Measurements from ENCODE around the gene OTOP1. TPM values are rescaled to one million over a fixed set of nuclear protein-coding genes. Genes with fewer than 3 reads are reported as not detected.

The OTOP1 gene
- total and polyA plus RNA-seq, 2 experiments from 2014 or later, result not detected

DNA sequence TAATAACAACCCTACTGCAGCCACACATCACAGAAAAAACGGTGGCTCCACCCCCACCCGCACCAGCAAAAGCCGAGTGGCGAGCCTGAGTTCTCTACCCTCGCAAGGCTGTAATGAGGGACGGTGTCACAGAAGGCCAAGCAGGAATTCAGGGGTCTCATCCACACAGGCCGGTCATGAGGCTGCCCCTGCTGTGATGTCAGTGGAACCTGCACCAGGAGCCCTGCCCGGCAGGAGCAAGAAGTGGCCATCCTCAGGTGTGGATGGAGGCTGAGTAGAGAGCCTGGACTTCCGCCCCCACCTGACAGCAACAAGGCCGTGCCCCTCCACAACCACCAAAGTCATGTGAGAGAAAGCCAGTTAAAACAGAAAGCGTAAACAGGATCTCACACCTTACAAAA lies 42.6 kb upstream of the OTOP1 start:
- TF ChIP-seq CREB1 (CRISPR knock-in tag; IDR thresholded peaks at IDR 0.05; ENCODE audit: low read depth), result no peak
- TF ChIP-seq, protein P1, sequence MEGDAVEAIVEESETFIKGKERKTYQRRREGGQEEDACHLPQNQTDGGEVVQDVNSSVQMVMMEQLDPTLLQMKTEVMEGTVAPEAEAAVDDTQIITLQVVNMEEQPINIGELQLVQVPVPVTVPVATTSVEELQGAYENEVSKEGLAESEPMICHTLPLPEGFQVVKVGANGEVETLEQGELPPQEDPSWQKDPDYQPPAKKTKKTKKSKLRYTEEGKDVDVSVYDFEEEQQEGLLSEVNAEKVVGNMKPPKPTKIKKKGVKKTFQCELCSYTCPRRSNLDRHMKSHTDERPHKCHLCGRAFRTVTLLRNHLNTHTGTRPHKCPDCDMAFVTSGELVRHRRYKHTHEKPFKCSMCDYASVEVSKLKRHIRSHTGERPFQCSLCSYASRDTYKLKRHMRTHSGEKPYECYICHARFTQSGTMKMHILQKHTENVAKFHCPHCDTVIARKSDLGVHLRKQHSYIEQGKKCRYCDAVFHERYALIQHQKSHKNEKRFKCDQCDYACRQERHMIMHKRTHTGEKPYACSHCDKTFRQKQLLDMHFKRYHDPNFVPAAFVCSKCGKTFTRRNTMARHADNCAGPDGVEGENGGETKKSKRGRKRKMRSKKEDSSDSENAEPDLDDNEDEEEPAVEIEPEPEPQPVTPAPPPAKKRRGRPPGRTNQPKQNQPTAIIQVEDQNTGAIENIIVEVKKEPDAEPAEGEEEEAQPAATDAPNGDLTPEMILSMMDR (conservative IDR thresholded peaks at IDR 0.05; ENCODE audit: low read depth in 2 of 2), result no peak
- TF ChIP-seq POLR2AphosphoS5 (IDR thresholded peaks at IDR 0.05; ENCODE audit: low read depth), result no peak
- no peak for TF ChIP-seq NANOG (IDR thresholded peaks at IDR 0.05; ENCODE audit: borderline replicate concordance)
- no peak overlapping the region for H3K27ac ChIP-seq (ENCODE audit: low read depth)
- H3K4me3 ChIP-seq, result no peak overlapping the region
- H3K36me3 ChIP-seq (ENCODE audit: insufficient read depth), result peaks cover 46% of the 10 kb centered on the region
- H3K79me2 ChIP-seq (replicated peaks; ENCODE audit: insufficient read depth), result 0 out of 2 replicates have a peak, but pooled peaks cover 3% of the 10 kb centered on the region
- Mint-ChIP-seq H3K4me1 (no peaks in the 10 kb centered on the region), H3K36me3 (ENCODE audit: low read depth) (peaks cover 65% of the 10 kb centered on the region), H3K27ac (no peak overlapping the region), H3K4me3 (no peak overlapping the region), H3K9me3 (no peaks in the 10 kb centered on the region), H3K27me3 (ENCODE audit: insufficient read depth, low read depth, poor library complexity) (no peaks in the 10 kb centered on the region)
- H3F3A ChIP-seq (replicated peaks; ENCODE audit: low read depth), result no peaks in the 10 kb centered on the region
- no peaks in the 10 kb centered on the region for H3K27me3 ChIP-seq (ENCODE audit: insufficient read depth)
- H3K9me2 ChIP-seq (ENCODE audit: insufficient read depth), result no peaks in the 10 kb centered on the region; the same call in 1 of the 2 replicates
- ATAC-seq, result no peak
- no peaks in the 10 kb centered on the region for H3K4me1 ChIP-seq (ENCODE audit: insufficient read depth)
- no peak overlapping the region for H3K4me2 ChIP-seq
- no peak overlapping the region for H2AFZ ChIP-seq
- DNase-seq (ENCODE audit: low spot score), result no peak
- peaks cover 9% of the 10 kb centered on the region; the same call in 1 of the 2 replicates for H4K20me1 ChIP-seq (replicated peaks; ENCODE audit: insufficient read depth)

DNA sequence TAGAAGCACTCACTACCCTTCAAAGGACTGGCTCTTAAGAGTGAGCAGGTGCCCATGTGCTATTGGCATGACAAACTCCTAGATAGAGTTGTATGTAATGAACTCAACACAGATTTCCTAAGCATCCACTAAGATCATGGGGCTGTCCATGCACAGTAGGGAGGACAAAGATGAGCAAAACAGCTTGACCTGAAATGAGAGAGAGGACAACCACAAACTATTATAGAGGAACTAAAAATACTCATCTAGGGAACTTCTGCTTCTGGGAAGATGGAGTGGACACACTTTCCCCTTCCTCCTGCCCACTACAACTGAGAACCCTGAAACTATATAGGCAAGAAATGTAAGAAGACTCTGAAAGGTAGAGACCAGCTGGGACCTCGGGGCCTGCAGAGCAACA lies 42.0 kb upstream of the OTOP1 start:
- Mint-ChIP-seq H3K9me3 (no peaks in the 10 kb centered on the region), H3K4me3 (no peak overlapping the region), H3K36me3 (ENCODE audit: low read depth) (peaks cover 61% of the 10 kb centered on the region), H3K27me3 (ENCODE audit: insufficient read depth, low read depth, poor library complexity) (no peaks in the 10 kb centered on the region), H3K4me1 (no peaks in the 10 kb centered on the region), H3K27ac (no peak overlapping the region)
- Histone ChIP-seq H3K4me2 (no peak overlapping the region), H3F3A (replicated peaks; ENCODE audit: low read depth) (no peaks in the 10 kb centered on the region), H3K4me1 (ENCODE audit: insufficient read depth) (no peaks in the 10 kb centered on the region), H3K9me2 (ENCODE audit: insufficient read depth) (no peaks in the 10 kb centered on the region; the same call in 1 of the 2 replicates), H3K27me3 (ENCODE audit: insufficient read depth) (no peaks in the 10 kb centered on the region), H3K27ac (ENCODE audit: low read depth) (no peak overlapping the region), H2AFZ (no peak overlapping the region), H4K20me1 (replicated peaks; ENCODE audit: insufficient read depth) (peaks cover 9% of the 10 kb centered on the region; the same call in 1 of the 2 replicates), H3K36me3 (ENCODE audit: insufficient read depth) (peaks cover 41% of the 10 kb centered on the region), H3K4me3 (no peak overlapping the region), H3K79me2 (replicated peaks; ENCODE audit: insufficient read depth) (0 out of 2 replicates have a peak, but pooled peaks cover 3% of the 10 kb centered on the region)
- TF ChIP-seq EZH2 (IDR thresholded peaks at IDR 0.05; ENCODE audit: low read depth, unreplicated experiment), result no peak
- no peak for ATAC-seq
- no peak for DNase-seq (ENCODE audit: low spot score)

DNA sequence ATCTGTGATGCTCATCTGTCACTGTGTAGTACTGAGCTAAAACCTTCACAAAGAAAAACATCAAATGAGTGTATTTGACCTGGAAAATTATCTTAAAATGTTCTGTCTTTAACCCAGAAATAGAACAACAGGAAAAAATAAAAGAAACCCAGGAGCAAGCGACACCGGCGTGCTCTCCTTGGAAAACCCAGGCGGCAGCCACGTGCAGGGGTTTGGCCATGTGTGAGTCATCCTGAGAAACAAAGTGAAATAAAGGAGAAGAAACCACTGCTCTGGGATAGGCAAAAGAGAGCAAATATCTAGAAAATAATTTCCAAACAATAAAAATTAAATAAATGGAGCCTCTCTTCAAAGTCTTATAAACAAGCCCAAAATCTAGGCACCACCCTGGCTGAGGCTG lies 41.3 kb upstream of the OTOP1 start:
- Histone ChIP-seq H2AFZ (no peak overlapping the region), H3K27me3 (ENCODE audit: insufficient read depth) (no peaks in the 10 kb centered on the region), H4K20me1 (replicated peaks; ENCODE audit: insufficient read depth) (peaks cover 9% of the 10 kb centered on the region; the same call in 1 of the 2 replicates), H3K4me3 (no peak overlapping the region), H3F3A (replicated peaks; ENCODE audit: low read depth) (no peaks in the 10 kb centered on the region), H3K36me3 (ENCODE audit: insufficient read depth) (peaks cover 37% of the 10 kb centered on the region), H3K27ac (ENCODE audit: low read depth) (no peak overlapping the region), H3K4me1 (ENCODE audit: insufficient read depth) (no peaks in the 10 kb centered on the region), H3K4me2 (no peak overlapping the region), H3K9me2 (ENCODE audit: insufficient read depth) (no peaks in the 10 kb centered on the region; the same call in 1 of the 2 replicates), H3K79me2 (replicated peaks; ENCODE audit: insufficient read depth) (0 out of 2 replicates have a peak, but pooled peaks cover 3% of the 10 kb centered on the region)
- Mint-ChIP-seq H3K27ac (no peak overlapping the region), H3K9me3 (no peaks in the 10 kb centered on the region), H3K4me1 (no peaks in the 10 kb centered on the region), H3K36me3 (ENCODE audit: low read depth) (peaks cover 53% of the 10 kb centered on the region), H3K27me3 (ENCODE audit: insufficient read depth, low read depth, poor library complexity) (no peaks in the 10 kb centered on the region), H3K4me3 (no peak overlapping the region)
- ATAC-seq, result no peak
- no peak for DNase-seq (ENCODE audit: low spot score)
- TF ChIP-seq EZH2 (IDR thresholded peaks at IDR 0.05; ENCODE audit: low read depth, unreplicated experiment) (no peak), CREB1 (CRISPR knock-in tag; IDR thresholded peaks at IDR 0.05; ENCODE audit: low read depth) (no peak)
- TF ChIP-seq, protein P2, sequence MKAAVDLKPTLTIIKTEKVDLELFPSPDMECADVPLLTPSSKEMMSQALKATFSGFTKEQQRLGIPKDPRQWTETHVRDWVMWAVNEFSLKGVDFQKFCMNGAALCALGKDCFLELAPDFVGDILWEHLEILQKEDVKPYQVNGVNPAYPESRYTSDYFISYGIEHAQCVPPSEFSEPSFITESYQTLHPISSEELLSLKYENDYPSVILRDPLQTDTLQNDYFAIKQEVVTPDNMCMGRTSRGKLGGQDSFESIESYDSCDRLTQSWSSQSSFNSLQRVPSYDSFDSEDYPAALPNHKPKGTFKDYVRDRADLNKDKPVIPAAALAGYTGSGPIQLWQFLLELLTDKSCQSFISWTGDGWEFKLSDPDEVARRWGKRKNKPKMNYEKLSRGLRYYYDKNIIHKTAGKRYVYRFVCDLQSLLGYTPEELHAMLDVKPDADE (IDR thresholded peaks at IDR 0.05), result no peak
- TF ChIP-seq, protein P3, sequence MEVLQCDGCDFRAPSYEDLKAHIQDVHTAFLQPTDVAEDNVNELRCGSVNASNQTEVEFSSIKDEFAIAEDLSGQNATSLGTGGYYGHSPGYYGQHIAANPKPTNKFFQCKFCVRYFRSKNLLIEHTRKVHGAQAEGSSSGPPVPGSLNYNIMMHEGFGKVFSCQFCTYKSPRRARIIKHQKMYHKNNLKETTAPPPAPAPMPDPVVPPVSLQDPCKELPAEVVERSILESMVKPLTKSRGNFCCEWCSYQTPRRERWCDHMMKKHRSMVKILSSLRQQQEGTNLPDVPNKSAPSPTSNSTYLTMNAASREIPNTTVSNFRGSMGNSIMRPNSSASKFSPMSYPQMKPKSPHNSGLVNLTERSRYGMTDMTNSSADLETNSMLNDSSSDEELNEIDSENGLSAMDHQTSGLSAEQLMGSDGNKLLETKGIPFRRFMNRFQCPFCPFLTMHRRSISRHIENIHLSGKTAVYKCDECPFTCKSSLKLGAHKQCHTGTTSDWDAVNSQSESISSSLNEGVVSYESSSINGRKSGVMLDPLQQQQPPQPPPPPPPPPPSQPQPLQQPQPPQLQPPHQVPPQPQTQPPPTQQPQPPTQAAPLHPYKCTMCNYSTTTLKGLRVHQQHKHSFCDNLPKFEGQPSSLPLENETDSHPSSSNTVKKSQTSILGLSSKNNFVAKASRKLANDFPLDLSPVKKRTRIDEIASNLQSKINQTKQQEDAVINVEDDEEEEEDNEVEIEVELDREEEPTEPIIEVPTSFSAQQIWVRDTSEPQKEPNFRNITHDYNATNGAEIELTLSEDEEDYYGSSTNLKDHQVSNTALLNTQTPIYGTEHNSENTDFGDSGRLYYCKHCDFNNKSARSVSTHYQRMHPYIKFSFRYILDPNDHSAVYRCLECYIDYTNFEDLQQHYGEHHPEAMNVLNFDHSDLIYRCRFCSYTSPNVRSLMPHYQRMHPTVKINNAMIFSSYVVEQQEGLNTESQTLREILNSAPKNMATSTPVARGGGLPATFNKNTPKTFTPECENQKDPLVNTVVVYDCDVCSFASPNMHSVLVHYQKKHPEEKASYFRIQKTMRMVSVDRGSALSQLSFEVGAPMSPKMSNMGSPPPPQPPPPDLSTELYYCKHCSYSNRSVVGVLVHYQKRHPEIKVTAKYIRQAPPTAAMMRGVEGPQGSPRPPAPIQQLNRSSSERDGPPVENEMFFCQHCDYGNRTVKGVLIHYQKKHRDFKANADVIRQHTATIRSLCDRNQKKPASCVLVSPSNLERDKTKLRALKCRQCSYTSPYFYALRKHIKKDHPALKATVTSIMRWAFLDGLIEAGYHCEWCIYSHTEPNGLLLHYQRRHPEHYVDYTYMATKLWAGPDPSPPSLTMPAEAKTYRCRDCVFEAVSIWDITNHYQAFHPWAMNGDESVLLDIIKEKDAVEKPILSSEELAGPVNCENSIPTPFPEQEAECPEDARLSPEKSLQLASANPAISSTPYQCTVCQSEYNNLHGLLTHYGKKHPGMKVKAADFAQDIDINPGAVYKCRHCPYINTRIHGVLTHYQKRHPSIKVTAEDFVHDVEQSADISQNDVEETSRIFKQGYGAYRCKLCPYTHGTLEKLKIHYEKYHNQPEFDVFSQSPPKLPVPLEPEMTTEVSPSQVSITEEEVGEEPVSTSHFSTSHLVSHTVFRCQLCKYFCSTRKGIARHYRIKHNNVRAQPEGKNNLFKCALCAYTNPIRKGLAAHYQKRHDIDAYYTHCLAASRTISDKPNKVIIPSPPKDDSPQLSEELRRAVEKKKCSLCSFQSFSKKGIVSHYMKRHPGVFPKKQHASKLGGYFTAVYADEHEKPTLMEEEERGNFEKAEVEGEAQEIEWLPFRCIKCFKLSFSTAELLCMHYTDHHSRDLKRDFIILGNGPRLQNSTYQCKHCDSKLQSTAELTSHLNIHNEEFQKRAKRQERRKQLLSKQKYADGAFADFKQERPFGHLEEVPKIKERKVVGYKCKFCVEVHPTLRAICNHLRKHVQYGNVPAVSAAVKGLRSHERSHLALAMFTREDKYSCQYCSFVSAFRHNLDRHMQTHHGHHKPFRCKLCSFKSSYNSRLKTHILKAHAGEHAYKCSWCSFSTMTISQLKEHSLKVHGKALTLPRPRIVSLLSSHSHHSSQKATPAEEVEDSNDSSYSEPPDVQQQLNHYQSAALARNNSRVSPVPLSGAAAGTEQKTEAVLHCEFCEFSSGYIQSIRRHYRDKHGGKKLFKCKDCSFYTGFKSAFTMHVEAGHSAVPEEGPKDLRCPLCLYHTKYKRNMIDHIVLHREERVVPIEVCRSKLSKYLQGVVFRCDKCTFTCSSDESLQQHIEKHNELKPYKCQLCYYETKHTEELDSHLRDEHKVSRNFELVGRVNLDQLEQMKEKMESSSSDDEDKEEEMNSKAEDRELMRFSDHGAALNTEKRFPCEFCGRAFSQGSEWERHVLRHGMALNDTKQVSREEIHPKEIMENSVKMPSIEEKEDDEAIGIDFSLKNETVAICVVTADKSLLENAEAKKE (CRISPR knock-in tag; IDR thresholded peaks at IDR 0.05), result no peak
